GM12892 (cell line): ENCODE measurements around the gene ARL4D.

Experiments used
- POLR2A ChIP-seq: IDR thresholded peaks from 2 replicates; pipeline ENCODE4 v1.6.1; 2011; ENCODE audit warnings: low read depth, low read length, control low read depth
- POLR2AphosphoS5 ChIP-seq: IDR thresholded peaks from 2 replicates; pipeline ENCODE4 v1.6.1; 2011; ENCODE audit warnings: low read depth, low read length, control low read depth

DNA sequence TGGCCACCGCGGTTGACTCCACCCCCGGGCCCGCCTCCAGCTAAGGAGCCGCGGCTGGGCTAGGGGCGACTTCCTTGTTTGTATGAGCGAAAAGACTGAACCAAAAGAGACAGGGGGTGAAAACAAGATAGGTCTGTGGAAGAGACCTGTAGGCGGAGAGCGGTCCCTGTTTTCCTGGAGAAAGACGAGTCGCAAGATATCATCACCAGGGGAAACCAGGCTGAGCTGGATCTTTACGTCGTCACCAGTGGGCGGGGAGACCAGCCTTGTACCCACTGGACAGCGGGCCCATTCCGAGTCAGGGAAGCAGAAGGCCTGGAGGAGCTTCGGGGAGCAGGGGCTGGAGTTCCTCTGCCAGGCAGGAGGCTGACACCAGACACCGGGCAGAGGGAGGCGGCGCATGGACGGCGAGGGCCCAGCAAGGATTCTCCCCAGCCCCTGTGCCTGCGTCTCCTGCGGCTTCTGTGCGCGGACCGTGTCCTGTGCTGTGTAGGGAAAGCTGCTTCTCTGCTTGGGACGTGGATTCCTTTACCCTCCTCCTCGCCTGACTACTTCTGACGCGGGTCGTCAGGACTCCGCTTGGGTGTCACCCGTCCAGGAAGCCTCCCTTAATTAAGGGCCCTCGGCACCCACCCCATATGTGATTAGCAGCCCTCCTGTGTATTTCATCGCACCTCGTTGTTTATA lies 10.3 kb upstream of the ARL4D start:
- TF ChIP-seq POLR2A (no peak; the same call in 1 of the 2 replicates), POLR2AphosphoS5 (no peak)
